Hematopoietic multipotent progenitor cell treated with erythropoietin and hydrocortisone succinate and interleukin-3 and kit ligand, for 15 days (in vitro differentiated cells): ENCODE data around the gene ICOS.
"Not testable (repeated sequence)": the region's sequence is repeated elsewhere in the genome, so short reads cannot be mapped to it uniquely, and the experiment has no call there.

ENCODE experiments used
- DNase-seq: peaks from one replicate; pipeline ENCODE4 v3.0.0-alpha.2; 2015; ENCODE audit warnings: low spot score

The ICOS gene

DNA sequence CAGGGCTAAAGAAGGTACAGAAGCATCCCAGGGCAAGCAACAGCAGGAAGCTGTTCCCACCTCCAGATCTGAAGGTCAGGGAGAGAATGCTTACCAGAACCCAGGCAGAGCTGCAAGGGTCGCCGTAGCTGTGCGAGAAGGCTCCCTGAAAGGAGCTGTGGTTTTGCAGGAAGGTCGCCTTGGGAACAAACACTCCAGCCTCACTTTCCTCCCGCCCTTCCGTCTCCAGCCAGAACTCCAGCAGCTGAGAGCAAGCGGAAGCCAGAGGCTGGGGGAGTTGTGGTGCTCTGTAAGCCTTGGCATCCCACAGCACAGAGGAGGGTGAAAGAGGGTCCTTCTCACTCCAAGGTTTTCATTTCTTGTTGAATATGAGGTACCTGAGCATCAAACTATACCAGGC, 18.3 kb upstream of the ICOS start:
- no peak for DNase-seq

DNA sequence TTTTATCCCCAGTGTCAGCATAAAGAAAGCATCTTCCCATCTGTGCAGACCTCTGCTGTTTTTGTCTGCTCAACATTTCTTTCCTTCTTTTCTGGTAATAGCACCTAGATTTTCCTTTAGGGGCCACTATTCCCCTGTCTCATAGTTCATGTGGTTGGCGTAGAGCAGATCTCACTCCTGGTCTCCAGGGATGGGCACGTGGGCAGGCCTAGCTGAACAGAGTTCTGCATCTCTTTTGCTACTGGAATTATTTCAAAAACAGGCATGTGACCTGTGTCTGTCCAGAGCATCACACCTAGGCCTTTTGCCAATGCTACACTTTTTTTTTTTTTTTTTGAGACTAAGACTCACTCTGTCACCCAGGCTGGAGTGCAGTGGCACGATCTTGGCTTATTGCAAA, 17.7 kb upstream of the ICOS start:
- no peak for DNase-seq

- DNase-seq, result no peak
Observed at GRCh38 chr2:203925512-203926158, 10.9 kb upstream of the ICOS start.

DNA sequence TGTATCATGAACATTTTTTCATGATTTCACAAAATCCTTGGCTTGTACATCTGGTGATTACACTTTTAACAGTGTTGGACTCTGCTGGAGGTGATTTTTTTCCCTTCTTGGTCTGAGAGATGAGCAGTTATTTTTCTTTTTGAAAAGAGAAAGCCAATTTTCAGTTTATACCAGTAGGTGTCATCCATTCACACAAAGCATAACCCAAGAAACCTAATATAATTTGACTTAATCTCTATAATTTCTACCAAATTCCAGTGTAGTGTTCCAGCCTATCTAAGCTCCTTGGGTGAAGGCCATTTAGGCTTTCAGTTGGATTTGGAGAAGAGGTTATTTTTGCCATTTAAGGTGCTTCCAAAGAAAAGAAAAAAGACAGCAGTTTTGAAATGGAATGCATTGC, 7.7 kb upstream of the ICOS start:
- no peak for DNase-seq

GRCh38 chr2:203931262-203931661, 5.3 kb upstream of the ICOS start:
- not testable (repeated sequence) for DNase-seq

DNA sequence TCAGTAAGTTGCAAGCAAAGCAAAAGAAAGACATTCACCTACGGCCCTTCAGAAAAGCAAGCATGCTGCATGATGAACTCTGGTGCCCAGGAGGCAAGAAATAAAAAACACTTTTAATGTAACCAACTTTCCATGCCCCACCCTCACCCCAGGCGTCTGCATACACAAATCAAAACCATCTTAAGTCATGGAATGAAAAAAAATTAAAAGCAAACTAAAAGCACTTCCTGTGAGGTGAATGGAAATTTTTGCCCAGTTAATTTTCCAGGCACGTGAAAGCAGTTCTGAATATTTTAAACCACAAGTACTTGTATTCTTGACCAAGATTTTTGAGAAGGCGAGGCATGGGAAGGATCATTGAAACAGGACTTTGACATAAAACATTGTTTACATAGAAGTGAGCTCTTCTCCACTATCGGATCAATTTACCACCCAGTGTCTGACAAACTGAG, 2.5 kb upstream of the ICOS start:
- DNase-seq, result no peak

GRCh38 chr2:203934711-203935438, 1.7 kb upstream of the ICOS start:
- no peak for DNase-seq

- no peak for DNase-seq
Observed at GRCh38 chr2:203935568-203935967, 995 bp upstream of the ICOS start.

- no peak for DNase-seq
Observed at GRCh38 chr2:203936949-203937348, 386 bp downstream of the ICOS start.

DNA sequence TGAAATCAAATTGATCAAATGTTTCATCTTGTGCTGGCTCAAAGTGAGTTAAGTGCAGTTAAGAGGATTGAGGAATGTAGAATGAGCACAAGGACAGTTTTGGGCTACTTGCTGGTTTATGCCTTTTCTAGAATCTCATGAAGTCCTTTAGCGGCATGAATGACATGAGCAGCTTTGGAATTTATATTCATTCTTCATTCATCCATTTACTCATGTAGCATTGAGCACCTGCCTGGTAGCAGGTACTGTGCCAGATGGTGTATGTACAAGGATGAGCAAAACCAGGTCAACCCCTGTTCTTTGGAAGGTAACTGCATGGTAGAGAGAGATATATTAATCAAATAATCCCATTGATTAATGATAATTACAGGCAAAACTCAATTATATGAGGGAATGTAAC, 1.2 kb downstream of the ICOS start:
- DNase-seq, result no peak

- DNase-seq, result no peak
Observed at GRCh38 chr2:203940039-203940438, 3.5 kb downstream of the ICOS start.

DNA sequence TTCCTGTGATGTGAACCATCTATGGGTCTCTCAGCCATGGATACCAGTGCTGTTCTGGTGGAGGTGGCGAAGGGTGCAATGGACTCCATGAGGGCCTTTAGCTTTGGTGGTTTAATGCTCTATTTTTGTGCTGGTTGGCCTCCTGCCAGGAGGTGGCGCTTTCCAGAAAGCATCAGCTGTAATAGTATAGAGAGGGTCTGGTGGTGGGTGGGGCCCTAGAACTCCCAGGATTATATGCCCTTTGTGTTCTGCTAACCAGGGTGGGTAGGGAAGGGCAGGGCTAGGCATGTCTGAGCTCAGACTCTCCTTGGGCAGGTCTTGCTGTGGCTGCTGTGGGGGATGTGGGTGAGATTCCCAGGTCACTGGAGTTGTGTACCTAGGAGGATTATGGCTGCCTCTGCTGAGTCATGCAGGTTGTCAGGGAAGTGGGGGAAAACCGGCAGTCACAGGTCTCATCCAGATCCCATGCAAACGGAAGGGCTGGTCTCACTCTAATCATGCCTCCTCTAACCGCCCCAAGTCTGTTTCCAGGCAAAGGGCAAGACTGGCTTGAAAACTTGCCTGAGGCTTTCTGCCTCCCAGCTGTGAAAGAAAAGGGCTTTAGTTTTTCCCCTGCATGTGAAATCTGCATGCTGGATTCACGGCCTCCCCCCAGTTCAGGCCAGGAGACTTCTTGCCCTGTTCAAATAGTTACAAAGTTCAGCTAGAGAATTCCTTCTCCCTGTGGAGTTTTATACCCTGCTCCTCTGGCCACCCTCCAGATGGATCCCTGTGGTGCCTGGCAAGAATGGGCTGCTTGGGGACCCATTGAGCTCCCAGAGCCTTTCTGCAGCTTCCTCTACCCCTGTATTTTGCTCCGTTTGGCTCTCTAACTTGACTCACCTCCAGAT, 7.2 kb downstream of the ICOS start:
- not testable (repeated sequence) for DNase-seq

- no peak for DNase-seq
Observed at GRCh38 chr2:203948733-203949132, 12.2 kb downstream of the ICOS start.

DNA sequence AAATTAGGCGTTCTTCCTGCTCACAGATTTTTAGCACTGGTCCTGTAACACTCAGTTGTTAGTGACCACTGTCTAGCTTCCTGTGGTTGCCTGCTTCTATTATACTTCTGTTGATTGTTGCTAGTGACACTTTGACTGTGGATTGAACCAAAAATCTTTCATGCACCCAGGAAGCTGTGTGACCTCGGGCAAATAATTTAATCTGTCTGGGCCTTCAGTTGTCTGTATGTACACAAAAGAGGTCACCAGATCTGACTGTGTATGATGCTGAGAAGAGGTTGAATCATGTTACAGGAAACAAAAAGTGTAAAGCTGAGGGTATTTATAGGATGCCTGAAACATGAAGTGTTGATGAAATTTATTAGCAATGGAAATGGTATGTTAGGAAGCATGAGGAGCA, 12.7 kb downstream of the ICOS start:
- DNase-seq, result no peak

DNA sequence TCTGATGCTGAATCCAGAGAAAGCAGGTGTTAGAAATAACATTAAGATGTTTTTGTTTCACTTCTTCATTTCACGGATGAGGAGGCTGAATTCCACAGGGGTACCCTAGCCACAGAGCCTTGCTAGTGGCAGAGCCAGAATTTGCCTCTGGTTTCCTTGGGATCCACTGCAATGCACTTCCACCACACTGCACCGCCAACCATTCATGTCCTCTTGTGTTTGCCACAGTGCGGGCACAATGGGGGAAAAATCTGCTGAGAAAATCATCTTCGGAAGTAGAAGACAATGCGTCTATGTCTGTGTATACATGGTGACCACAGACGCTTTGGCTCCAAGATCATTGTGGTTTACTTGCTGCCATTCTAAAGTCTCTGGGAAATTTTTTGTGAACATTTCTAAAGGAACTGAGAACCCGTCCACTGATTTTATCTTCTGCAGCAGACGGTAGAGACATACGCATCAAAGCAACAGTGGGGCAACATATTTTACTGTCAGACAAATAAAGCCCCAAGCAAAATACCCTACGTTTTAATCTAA, 14.9 kb downstream of the ICOS start:
- DNase-seq, result no peak

- DNase-seq, result no peak
Observed at GRCh38 chr2:203959265-203959664, 22.7 kb downstream of the ICOS start.

GRCh38 chr2:203959672-203960071, 23.1 kb downstream of the ICOS start:
- DNase-seq, result no peak

DNA sequence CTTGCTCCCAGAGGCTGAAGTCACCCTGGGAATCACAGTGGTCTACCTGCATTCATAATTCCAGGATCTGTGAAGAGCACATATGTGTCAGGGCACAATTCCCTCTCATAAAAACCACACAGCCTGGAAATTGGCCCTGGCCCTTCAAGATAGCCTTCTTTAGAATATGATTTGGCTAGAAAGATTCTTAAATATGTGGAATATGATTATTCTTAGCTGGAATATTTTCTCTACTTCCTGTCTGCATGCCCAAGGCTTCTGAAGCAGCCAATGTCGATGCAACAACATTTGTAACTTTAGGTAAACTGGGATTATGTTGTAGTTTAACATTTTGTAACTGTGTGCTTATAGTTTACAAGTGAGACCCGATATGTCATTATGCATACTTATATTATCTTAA, 24.2 kb downstream of the ICOS start:
- DNase-seq, result no peak

GRCh38 chr2:203965190-203965589, 28.6 kb downstream of the ICOS start:
- not testable (repeated sequence) for DNase-seq

- no peak for DNase-seq
Observed at GRCh38 chr2:203971251-203971650, 34.7 kb downstream of the ICOS start.

- DNase-seq, result no peak
Observed at GRCh38 chr2:203972066-203972465, 35.5 kb downstream of the ICOS start.

- no peak for DNase-seq
Observed at GRCh38 chr2:203973000-203973399, 36.4 kb downstream of the ICOS start.

- DNase-seq, result no peak
Observed at GRCh38 chr2:203973676-203974075, 37.1 kb downstream of the ICOS start.
